ENCODE measurements around the gene MZT2A.
"Not testable (repeated sequence)": the region's sequence is repeated elsewhere in the genome, so short reads cannot be mapped to it uniquely, and the experiment has no call there.

Gene MZT2A

DNA sequence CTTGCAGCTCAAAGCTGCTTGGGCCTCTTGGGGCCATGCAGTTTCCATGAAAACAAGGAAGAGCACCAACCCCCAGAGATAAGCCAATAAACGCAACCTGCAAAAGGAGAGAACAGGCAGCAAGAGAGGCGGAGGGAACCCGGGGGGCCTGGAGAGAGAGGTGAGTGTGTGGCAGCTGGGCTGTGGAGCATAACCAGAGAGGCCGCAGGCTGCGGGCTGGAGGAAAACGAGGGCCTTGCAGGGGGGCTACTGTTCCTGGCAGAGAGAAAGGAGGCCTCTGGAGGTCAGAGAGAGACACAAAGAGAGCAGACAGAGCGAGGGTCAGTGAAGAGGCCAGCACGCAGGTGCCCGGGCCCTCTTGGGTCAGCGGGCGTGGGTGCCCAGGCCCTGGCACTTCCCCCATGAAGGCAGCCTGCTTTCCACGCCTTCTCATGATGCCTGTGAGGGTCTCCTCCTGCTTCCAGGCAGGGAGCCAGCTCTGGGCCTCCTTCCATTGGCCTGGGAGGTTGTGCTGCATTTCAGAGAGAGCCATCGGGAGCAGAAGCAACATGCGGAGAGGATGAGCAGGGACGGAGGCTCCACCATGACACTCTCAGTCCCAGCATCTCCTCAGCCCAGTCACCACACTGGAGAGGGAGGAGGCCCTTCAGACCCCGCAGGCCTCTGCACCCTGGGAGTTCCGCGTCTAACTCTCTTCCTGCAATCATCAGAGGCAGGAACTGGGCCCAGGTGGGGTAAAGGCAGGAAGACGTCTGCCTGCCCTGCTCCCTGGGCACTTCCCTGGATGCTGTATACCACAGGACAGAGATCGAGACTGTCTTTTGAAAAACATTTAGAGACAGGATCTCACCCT, 1.4 kb downstream of the MZT2A start:
- not testable (repeated sequence) for DNase-seq

DNA sequence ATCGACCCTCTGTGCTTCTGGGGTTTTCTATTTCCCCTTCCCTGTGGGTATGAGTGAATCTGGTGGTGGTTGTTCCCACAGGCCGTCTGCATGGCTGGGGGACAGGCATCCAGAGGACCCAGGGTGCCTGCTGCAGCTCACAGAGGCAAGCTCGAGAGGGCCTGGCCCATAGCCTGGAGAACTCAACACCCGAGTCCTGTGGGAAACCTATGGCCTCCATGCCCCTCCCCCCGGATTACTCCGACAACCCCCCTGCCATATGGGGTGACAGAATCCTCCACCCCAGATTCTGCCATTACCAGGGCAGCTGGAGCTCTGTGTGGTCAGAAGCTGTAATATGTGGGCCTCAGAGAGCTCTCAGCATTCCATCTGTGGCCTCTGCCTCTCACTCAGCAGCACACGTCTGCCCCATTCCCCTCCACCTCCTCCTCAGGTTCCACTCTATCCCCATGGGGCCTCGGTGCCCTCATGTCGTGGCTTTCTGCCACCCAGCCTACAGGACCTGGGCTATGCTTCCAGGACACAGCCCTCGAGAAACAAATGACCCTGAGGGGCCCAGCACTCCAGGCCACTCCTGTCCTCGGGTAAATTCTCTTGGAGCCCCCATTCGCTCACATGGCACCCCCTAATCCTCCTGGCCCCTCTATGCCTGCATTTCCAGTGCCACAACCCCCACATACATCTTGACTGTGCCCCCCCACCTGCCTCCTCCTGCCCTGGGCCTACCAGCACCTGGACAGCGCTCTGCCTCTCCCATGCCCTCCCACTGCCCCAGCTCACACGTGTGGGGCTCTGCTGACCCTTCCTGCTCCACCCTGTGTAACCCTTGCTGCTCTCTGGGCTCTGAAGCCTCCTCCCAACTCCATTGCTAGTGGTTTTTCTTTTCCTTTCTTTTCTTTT, 3.6 kb downstream of the MZT2A start:
- no peak for DNase-seq

DNA sequence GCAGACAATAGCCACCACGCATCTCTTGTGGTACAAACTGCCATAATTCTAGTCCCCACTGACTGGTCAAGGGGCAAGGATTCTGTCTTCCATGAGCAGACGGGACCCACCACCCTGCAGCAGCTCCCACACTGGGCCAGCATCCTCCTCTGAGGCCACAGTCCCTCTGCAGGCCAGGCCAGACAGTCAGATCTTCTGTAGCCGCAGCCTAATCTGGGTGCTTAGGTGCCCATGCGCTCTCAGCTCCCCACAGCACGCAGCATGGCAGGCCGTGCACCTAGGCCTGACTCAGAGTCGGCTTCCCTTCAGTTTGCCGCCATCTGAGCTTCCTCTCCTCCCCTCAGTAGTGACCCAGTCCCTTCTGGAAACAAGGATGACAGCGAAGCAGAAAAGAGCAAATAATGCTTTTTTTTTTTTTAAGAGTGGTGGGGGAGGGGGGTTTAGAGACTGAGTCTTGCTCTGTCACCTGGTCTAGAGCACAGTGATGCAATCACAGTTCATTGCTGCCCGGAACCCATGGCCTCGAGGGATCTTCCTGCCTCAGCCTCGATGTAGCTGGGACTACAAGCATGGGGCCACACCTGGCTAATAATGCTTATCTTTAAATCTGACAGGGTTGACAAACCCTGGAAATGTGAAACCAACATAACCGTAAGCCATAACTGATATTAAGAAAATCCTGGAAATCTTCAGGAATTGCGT, 5.8 kb downstream of the MZT2A start:
- not testable (repeated sequence) for DNase-seq

DNA sequence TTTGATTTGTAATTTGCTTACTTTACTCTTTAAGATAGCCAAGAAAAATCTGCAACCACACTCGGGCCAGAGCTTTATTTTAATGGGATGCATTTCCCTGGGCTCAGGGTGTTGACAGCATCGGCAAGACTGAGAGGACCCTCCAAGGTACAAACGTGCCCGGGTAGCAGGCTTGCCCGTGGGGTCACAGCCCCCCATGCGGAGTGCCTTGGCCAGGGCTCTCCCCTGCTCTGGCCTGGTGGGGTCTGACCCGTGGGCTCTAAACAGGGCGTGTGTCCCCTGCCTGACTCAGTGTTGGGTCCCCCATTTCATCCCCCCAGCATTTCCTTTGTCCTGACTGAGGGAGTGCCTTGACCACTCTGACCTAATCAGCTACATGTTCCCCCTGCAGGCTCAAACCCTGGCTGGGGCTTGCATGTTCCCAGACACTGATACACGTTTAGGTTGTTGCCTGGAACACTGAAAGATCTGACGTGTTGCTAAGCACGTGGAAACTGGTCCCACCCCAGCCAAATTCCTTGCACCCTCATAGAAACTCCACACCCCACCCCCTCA, 7.2 kb downstream of the MZT2A start:
- not testable (repeated sequence) for DNase-seq

DNA sequence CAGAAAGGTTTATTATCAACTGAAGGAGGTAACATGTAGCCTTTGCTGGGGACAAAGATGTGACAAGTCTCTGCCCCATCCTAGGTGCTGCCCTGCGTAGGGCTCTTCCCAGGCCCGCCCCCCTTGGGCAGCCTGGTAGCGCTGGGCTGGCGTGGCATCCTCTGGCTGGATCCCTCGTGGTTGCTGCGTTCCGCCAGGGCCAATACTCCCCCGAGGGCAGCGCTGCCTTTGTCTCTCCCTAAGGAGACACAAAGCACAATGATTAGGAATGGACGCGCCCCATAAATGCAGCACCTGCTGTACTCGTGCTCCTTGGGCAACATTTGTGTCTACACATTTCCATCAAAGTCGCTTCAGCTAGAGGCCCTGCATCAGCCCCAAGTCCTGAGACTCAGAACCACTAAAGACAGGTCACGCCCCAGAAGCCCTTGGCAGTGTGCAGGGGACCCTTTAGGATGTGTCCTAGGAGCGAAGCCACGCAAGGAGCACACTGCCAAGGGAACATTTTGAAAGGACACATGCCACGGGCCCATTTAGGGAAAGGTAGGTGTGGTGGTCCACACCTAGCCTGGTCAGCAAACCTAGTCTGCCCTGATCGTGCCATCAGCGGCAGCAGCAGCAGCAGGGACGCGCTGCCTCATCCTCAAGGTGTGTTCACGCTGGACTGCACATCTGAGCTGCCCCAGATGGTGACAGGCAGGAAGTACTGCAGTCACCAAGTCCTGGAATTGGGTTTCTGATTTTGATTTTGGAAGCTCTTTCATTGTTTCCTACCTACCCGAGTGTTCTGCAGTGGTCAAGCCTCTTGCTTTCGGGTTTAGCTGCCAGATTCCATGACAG, 8.0 kb downstream of the MZT2A start:
- DNase-seq: not testable (repeated sequence)

DNA sequence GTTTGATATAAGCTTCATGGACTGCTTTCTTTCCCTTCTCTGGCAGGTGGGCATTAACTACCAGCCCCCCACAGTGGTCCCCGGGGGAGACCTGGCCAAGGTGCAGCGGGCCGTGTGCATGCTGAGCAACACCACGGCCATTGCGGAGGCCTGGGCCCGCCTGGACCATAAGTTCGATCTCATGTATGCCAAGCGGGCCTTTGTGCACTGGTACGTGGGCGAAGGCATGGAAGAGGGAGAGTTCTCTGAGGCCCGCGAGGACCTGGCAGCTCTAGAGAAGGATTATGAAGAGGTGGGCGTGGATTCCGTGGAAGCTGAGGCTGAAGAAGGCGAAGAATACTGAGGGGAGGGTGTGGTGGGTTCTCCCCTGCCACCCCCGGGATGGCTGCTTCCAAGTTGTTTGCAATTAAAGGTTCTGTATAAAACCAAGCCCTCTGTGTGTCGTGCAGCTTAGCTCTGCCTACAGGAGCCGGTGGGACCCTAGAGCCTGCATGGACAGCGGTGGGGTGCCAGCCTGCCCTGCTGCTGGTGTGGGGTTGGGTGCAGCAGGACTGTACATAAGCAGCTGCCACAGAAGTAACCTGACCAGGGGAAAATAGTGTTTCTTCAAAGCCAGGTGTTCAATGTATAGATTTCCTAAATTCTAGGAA, 9.6 kb downstream of the MZT2A start:
- DNase-seq: not testable (repeated sequence)

DNA sequence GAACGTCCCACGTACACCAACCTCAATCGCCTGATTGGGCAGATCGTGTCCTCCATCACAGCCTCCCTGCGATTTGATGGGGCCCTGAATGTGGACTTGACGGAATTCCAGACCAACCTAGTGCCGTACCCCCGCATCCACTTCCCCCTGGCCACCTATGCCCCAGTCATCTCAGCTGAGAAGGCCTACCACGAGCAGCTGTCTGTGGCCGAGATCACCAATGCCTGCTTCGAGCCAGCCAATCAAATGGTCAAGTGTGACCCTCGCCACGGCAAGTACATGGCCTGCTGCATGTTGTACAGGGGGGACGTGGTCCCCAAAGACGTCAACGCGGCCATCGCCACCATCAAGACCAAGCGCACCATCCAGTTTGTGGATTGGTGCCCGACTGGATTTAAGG, 11.8 kb downstream of the MZT2A start:
- DNase-seq: not testable (repeated sequence)

DNA sequence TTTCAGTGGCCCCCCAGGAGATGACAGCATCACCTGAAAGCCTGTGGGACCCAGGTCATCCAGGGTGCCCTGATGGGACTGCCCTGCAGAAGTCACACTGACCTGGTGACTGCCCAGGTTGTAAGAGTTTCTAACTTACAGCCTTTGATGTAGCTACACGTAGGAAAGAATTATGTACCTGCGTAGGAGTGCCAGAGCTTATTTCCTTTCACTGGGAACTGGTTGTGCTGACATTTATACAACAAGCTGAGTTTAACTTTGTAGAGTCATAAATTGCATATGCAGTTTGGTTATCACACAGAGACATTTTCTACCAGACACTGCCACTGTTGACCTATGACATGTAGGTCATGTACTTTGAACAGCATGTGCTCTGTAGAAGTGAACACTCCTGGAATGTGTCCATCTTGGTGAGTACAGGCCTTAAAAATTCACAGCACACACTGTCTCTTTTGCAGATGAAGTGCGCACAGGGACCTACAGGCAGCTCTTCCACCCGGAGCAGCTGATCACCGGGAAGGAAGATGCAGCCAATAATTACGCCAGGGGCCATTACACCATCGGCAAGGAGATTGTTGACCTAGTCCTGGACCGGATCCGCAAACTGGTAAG, 13.2 kb downstream of the MZT2A start:
- not testable (repeated sequence) for DNase-seq

DNA sequence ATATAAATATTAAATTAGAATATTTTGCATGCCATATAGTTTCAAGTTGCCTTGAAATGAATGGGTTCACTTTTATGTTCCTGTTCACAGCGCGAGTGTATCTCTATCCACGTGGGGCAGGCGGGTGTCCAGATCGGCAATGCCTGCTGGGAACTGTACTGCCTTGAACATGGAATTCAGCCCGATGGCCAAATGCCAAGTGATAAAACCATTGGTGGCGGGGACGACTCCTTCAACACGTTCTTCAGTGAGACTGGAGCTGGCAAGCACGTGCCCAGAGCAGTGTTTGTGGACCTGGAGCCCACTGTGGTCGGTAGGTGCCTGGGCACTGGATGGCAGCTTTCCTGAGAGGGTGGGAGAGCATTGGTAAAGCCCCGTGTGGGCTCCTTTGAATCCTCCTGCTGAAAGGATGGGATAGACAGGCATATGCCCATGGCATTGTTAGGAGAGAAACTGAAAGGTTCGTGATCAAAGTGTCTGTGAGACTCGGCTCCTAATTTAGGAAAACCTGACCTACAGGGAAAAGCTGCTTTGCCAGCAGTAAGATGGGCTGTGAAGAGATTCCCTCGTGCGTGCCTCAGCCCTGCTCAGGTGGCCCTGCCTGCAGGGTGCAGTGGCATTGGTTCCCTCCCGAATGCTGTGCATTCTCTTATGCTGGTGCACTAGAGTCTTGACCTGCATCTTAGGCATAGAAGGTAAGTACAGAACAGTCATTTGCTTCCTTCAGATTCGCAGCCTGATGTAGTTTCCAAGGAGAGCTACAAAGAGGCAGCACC, 13.9 kb downstream of the MZT2A start:
- DNase-seq: peak; percentile 10

DNA sequence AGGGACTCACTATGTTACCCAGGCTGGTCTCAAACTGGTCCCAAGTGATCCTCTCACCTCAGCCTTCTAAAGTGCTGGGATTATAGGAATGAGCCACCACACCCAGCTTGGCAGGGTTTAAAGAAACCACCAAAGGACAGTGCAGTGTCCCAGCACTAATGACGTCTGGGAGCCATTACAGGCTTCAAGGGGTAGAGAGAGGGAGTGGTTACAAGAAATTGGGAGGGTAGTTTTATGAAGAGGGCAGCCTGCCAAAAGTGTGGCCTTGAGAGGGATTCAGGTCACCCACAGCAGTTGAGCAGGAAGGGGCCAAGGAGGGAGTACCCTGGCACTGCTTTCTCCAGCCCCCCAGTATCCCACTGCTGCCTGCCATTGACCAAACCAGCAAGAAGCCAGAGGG, 15.0 kb downstream of the MZT2A start:
- DNase-seq: not testable (repeated sequence)

DNA sequence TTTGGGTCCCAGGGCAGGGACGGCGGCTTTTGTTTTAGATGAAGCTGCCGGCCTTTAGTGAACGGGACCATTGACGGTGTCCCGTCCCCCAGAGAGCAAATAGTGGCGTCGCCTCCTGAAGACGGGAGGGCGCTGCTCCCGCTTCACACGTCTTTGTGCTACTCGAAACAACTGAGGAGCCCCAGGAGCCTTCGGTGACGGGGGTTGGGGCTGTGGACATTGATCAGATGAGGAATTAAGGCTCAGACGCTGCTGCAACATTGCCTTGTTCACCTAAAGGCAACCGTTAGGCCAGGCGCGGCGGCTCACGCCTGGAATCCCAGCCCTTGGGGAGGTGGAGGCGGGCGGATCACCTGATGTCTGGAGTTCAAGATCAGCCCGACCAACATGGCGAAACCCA, 15.8 kb downstream of the MZT2A start:
- not testable (repeated sequence) for DNase-seq

DNA sequence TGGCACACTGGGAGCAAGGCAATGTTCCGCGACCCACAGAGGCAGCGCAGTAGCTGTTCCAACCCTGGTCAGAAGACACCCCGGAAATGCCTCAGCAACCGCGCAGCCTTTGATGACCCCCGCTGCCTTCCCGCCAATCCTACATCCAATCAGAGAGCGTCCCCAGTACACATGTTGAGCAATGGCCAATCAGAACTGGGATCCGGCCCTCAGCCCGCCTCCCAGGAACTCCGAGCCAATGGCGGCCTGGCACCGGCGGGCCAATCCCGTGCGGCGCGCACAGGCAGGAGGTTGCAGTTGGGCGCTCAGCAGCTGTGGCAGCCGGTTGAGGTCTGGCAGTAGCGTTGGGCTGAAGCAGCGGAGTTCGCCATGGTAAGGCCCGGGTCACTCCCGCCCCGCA, 16.4 kb downstream of the MZT2A start, which contains the start of gene TUBA3D:
Gene TUBA3D (plus strand): TSS at position 289 of the 400 bp plus-strand sequence. CDS start 81 bp downstream, at position 370.
- DNase-seq: no peak

DNA sequence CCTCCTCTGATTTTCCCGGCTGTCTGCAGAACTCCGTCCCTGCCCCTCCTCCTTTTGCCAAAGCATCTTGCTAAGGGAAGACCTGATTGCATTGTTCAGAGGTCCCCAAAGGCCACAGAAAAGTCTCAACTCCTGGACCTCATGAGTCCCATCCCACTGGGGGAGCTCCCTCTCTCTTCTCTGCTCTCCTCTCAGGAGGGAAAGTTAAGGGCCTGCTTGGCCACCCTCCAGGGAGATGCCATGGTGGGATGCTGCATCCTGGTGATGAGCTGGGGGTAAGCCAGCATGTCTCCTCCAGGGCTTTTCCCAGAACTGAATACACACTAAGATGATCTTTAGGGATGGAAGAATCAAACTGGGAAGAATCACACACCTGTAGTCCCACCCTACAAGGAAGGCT, 18.9 kb downstream of the MZT2A start:
- not testable (repeated sequence) for DNase-seq

DNA sequence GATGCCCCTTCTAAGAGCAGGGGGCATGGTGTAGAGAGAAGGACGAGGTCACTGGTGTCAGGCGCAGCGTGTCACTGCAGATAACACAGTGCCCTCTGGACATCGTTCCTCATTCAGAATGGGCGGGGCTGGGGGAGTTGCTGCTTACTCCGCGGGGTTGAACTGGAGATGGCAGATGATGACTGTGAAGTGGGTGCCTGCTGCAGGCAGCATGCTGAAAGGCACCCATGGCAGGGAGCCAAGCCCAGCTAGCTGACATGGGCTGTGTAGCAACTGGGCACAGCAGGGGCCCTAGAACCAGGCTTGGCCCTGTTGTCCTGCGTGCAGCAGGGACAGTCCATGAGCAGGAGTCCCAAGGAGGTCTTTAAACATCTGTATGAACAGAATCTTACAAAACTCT, 20.6 kb downstream of the MZT2A start:
- DNase-seq: not testable (repeated sequence)

DNA sequence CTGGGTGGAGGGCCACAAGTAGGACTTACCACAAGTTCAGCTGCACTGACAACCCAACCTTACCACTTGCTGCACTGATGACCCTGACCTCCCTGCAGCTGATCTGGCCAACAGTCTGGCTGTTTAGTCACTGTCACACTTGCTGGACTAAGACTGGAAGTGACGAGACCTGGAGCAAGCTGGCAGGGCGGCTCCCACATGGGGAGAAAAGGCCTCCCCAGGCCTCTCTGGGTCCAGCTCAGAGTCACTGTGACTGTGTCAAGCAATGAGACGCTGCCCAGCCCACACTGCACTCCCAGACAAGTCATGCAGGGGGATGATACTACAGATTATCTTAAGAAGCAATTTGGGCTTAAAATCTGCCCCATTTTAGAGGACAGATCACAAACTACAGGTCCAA, 21.3 kb downstream of the MZT2A start:
- not testable (repeated sequence) for DNase-seq

DNA sequence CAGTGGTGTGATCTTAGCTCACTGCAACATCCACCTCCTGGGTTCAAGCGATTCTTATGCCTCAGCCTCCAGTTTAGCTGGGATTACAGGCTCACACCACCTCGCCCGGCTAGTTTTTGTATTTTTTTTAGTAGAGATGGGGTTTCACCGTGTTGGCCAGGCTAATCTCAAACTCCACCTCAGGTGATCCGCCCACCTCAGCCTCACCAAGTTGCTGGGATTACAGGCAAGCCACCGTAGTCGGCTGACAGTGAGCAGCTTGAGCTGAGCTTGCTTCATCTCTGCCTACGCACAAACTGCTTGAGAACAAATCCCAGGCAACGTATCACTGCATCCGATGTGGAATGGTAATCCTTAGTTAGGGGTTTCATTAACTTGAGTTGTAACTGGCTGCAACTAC, 24.5 kb downstream of the MZT2A start:
- not testable (repeated sequence) for DNase-seq

DNA sequence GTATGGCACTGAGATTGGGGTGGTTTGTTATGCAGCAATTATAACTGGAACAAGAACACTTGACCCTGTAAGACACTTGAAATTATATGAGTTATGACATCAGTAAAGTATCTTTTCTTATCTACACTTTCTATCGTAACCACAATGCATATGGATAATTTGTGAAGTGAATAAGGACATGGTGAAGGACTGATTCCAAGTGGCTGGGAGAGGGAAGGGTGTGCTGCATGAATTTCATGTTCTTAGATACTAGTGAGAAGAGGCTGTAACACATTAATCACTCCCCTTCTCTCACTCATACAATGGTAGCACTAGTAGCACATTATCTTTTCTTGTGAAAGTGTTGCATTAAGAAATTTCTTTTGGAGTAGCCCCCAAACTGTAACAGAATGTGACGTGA, 37.3 kb downstream of the MZT2A start:
- not testable (repeated sequence) for DNase-seq

DNA sequence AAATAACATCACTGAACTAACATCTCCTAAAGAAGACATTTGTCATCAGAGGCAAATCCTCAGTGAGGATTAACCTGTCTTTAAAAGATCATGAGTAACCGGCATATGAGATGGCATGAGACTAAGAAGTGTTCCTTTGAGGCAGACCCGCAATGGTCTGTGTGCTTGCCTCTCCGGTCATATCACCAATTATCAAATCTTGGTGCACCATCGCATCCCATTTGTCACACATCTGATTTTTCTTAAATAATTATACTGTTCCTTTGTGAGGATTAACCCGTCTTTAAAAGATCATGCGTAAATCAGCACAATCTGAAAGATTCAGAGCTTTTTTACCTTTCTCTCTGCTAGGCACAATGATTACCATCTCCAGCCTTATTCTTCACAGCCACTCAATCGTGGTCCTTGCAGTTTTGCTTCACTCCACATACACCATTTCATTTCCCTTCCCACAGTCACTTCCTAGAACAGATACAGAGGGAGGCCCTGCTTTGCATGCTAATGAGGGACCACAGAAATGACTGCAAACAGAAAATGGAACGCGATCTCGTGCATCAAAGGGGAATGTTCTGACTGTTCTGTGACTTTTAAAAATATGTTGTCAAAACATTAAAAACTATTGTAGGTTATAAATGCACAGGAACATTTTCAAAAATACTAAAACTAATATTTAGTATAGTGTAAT, 40.8 kb downstream of the MZT2A start:
- not testable (repeated sequence) for DNase-seq

DNA sequence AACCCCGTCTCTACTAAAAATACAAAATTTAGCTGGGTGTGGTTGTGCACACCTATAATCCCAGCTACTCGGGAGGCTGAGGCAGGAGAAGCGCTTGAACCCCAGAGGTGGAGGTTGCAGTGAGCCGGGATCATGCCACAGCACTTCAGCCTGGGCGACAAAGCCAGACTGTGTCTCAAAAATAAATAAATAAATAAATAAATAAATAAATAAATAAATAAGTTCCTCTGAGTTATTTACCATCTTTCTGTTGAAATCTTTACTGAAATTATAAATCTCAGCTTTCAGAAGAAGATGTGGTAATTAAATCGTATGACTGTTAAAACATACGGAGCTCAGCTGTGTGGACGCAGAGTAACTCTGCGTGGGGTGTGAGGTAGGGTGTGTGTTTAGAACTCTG, 44.2 kb downstream of the MZT2A start:
- DNase-seq: not testable (repeated sequence)
